ENCODE measurements around the gene DIAPH2.

- TF ChIP-seq POLR2AphosphoS5 (IDR thresholded peaks at IDR 0.05), result no peak
- TF ChIP-seq CTCF (IDR thresholded peaks at IDR 0.05 in 8 of 11, conservative IDR thresholded peaks at IDR 0.05 in 3 of 11), result no peak
Observed at GRCh38 chrX:97384685-97385084, 700.0 kb downstream of the DIAPH2 start.

All from spleen (tissue), 7 donors.